CD4-positive, alpha-beta T cell treated with Interleukin-6 for 4 hours (primary cell): ENCODE data around the gene PDCD6IP.
"Not testable (repeated sequence)": the region's sequence is repeated elsewhere in the genome, so short reads cannot be mapped to it uniquely, and the experiment has no call there.

Experiments
- DNase-seq: peaks from one replicate; pipeline ENCODE4 v3.0.0-alpha.2; 2020; ENCODE audit warnings: mixed read lengths

The PDCD6IP gene, protein sequence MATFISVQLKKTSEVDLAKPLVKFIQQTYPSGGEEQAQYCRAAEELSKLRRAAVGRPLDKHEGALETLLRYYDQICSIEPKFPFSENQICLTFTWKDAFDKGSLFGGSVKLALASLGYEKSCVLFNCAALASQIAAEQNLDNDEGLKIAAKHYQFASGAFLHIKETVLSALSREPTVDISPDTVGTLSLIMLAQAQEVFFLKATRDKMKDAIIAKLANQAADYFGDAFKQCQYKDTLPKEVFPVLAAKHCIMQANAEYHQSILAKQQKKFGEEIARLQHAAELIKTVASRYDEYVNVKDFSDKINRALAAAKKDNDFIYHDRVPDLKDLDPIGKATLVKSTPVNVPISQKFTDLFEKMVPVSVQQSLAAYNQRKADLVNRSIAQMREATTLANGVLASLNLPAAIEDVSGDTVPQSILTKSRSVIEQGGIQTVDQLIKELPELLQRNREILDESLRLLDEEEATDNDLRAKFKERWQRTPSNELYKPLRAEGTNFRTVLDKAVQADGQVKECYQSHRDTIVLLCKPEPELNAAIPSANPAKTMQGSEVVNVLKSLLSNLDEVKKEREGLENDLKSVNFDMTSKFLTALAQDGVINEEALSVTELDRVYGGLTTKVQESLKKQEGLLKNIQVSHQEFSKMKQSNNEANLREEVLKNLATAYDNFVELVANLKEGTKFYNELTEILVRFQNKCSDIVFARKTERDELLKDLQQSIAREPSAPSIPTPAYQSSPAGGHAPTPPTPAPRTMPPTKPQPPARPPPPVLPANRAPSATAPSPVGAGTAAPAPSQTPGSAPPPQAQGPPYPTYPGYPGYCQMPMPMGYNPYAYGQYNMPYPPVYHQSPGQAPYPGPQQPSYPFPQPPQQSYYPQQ

DNA sequence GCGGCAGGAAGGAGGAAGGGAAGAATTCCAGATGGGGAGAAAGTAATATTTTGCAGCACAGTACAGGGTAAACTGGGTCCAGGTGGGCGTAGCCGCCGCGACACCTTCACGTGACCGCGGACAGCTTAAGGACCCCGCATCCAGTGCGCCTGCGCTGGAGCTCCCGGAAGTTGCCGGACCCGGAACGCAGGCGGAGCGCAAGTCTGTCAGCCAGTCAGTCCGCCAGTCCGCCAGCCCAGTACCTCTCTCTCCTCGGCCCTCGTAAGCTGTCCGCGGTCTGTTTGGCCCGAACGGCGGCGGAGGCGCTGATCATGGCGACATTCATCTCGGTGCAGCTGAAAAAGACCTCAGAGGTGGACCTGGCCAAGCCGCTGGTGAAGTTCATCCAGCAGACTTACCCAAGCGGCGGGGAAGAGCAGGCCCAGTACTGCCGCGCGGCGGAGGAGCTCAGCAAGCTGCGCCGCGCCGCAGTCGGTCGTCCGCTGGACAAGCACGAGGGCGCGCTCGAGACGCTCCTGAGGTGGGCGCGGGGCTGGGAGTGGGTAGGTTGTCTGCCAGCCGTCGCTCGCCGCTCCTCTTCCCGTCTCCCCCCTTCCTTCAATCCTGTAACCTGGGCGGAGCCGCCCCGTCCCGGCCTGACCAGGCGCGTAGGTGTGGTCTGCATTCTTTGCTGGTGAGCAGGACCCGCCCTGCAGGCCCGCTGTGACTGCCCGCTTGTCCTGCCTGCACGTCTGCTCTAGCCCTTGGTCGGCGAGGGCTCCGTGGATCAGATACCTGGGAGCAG lies at the start of gene PDCD6IP:
TSS of gene PDCD6IP (plus strand) at position 213 of the 784 bp plus-strand sequence. CDS start at position 312, 99 bp downstream.
- peak; percentile 91 for DNase-seq

- no peak for DNase-seq
These were observed 48.8 kb upstream of the PDCD6IP start for GRCh38 chr3:33749546-33750210.

DNA sequence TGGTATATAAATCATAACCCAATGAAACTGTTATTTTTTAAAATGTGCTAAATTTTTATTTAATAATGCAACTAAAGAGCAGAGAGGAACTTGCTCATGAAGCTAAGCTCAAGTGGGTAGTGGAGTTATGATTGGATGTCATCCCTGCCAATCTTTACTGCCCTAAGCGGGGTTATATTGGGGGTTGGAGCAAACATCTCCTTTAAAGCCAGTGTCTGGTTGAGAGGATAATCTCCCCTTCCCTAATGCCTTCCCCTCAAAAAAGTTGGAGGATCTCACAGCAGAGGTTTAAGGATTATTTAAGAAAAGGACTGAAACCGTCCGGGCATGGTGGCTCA lies 48.2 kb upstream of the PDCD6IP start:
- DNase-seq, result no peak

DNA sequence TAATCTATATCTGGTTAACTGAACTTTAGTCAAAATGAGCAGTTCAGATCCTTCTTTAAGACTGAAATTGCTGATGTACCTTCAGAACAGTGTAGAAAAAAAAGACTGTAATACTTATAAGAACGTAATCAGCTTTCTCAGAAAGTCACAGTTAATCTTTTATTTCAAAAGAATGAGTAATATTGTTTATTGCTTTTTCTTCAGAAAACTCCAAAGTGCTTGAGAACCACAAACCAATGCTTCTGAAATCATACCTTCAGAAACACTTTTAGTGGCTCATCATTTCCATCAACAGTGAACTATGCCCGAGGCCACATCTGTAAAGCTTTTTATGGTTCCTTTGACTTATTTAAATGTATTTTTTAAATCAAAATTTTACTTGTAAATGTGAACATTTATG lies 47.1 kb upstream of the PDCD6IP start:
- no peak for DNase-seq

DNA sequence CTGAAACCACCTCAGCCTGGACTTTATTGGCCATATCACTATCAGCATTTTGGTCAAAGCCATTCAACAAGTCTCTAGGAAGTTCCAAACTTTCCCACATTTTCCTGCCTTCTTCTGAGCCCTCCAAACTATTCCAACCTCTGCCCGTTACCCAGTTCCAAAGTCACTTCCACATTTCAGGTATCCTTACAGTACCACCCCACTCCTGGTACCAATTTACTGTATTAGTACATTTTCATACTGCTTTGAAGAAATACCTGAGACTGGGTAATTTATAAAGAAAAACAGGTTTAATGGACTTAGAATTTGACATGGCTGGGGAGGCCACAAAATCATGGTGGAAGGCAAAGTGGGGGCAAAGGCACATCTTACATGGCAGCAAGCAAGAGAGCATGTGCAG lies 44.0 kb upstream of the PDCD6IP start:
- DNase-seq, result not testable (repeated sequence)

DNA sequence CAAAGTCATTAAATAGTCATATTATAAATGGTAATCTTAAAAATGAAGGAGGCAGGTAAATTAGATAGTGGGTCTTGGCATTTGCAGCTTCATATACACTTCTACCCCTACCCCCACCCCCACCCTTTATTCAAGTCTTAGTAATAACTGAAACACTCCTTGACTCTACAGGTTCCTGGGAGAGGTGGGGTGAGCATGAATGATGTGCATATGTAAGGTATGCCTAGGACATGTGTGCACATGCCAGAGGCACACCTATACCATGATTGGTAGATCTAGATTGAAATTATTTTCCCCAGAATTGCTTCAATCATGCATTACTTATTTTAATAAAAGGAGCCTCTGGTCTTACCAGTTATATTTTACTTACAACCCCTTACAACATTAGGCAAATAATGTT lies 40.1 kb upstream of the PDCD6IP start:
- no peak for DNase-seq

DNA sequence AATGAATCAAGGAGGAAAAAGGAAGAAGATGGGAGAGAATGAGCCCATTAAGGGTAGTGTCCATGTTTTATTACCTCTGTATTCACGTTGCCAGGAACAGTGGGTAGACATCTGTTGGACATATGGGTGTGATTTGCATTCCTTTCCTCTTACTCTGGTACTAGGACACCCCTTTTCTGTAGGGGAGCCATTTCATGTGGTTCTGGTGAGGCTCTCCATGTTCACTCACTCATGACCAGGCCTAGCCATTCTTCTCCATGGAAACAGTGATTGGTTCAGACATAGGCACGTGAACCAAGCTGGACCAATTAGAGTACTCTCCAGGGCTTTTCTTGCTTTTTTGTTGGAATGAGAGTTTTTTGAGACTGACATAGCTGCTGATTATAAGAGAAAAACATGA lies 39.6 kb upstream of the PDCD6IP start:
- DNase-seq, result no peak

DNA sequence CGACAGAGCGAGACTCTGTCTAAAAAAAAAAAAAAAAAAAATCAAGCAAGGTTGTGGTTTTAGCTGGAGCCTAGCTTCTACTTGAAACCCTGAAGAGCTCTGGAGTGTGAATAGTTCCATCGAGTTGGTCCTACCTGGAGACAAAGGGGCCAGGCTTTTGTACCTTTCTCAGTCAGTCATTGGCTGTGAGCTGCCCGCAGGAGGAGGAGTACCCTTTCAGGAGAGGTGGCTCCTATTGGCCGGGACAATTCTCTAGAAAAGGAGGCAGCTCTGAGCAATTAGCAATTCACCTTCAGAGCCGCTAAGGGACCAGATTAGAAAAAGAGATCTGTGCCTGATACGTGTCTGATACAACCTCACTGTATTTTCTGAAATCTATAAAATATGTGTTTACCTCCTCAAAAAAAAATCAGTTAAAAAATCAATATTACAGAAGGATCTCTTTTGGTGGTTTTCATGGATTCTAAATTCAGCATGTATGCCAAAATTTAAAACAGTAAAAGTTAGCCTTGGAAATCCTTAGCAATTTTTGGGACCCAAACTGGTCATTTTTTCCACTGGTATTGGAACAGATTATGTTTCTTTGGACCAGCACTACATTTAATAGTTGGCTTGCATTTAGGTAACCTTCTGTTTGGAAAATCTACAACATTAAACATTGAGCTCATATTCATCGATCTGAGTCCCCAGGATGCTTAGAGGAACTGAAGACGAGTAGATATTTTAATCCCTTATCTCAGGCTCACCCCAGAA lies 29.7 kb upstream of the PDCD6IP start:
- no peak for DNase-seq

DNA sequence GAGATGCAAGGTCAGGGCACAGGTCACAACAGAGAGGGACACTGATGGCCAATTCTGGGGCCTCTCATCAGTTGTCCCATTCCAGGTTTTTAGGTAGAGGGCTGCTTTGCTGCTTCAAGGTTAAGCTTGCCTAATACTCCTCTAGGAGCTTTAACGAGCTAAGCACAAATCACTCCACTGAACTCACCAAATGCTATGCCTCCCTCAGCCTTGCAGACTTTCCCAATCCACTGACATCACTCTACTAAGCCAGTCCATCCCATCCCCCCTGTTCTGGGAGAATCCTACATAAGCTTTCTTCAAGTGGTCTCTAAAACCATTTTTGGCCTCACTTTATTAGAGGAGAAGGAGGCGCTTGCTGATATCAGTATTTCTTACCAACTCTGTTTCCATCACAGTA lies 24.8 kb upstream of the PDCD6IP start:
- no peak for DNase-seq

GRCh38 chr3:33775363-33775762 lies 23.1 kb upstream of the PDCD6IP start:
- DNase-seq, result no peak

DNA sequence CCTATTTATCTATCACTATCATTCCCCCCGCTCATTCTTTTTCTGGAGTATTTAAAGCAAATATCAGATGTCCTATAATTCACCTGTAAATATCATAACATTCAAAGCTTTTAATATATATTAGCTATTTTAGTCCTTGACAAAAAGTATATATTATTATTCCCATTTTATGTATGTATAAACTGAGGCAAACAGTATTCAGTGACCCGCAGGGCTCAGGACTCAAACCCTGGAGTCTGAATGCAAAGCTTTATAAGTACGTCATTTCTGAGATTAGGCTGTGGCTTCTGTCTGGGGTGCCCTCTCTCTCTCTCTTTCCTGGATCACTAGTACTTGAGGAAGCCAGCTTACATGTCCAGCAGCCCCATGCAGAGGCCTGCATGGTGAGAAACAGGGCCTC lies 20.4 kb upstream of the PDCD6IP start:
- no peak for DNase-seq

DNA sequence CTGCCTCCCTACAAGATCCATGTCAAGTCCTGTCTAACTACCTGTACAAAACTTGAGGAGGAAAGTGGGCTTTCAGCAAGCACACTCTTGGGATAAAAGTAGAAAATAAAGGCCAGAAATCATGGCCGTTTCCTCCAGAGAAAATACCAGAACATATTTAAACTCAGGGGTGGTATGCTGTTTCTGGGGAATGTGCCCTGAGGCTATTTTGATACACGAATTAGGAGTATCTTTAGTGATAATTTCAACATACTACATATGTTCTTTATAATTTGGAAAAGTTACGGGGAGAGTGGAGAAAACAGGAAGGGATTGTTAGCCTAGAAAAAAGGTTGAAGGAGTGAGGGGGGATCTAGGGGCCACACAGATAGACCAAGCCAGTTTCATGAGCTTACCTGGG lies 18.7 kb upstream of the PDCD6IP start:
- no peak for DNase-seq

GRCh38 chr3:33781413-33781812 lies 17.0 kb upstream of the PDCD6IP start:
- DNase-seq, result not testable (repeated sequence)

DNA sequence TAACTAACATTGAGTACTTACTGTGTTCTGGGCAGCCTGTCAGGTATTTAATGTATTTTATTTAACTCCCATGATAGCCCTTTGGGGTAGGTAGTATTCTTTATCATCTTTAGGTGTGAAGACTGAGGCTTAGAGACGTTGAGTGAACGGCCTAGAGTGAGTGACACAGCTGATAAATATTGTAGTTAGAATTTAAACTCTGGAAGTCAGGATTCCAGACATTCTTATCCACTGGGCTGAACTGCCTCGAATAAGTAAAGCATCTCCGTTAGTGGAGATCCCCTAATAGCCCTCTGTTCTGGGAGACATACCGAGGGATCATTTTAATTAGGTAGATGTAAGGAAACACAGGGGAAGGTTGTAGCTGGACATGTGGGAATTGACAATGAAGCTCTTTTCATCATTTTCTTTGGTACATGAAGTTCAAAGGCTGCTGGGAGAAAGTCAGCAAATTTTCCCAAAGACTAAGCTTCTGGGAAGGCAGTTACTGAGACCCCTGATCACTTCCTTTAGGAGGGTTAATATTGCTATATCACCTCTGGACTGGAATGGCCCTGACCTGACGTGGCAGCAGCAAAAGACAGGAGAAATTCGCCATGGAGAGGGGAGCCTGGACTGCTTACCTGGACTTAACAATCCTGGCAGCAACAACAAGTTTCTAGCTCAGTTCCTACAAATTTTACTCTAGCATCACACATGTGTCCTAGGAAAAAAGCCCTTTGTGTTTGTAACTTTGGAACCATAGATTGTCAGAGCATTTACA lies 11.7 kb upstream of the PDCD6IP start:
- no peak for DNase-seq

GRCh38 chr3:33787328-33788009 lies 11.0 kb upstream of the PDCD6IP start:
- DNase-seq, result peak; percentile 70

DNA sequence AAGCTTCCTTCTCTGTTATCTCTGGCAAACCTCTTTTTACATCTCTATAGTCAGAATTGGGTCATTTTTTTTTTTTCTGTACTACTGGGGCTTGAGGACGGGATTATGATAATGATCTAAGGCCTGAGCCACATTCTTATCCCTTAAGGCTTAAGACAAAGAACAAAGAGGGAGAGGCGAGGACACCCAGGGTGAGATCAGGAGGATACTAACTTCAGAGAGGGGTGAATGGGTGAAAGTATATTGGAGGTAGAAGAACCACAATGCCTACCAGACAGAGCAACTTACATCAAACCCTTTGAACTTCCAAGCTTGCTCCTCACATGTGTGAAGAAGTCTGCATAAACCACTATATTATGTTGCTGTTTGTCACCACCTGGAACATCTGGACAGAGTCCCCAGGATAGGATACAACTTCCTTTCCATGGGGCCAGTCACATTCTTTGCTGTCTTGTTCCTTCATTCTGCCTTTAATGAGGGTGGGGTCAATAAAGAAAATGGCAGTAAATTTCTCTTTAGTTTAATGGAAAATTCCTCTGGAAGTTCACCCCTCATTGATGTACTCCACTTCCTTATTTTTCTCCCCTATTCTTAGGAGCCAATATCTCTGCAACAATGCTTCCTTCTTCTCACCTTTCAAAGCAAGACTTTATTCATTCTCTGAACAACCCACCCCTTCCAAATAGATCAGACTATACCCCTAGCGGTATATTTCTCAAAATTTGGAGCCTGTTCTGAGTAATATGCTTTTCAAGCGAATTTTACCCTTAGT lies 9.1 kb upstream of the PDCD6IP start:
- DNase-seq, result no peak

DNA sequence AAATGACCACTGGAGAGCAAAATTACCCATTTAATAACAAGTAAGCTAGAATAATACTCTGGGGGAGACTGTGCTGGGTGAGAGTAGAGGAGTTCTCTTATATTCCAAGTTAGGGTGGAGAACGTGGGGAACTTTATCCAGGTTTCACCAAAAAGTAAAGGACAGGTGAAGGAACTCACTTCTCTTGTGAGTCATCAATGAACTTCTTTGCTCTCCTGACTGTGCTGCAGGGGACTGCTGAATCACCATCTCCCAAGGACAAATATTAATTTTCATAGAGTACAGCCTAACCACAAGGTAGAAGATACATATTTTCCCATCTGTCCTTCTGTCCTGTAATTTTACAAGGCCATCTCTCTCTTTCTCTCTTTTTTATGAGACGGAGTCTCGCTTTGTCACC lies 8.3 kb upstream of the PDCD6IP start:
- DNase-seq, result no peak

- DNase-seq, result no peak
These were observed 6.8 kb upstream of the PDCD6IP start for GRCh38 chr3:33791477-33792166.
